Measurements from ENCODE around the gene FNDC1. TPM values are rescaled to one million over a fixed set of nuclear protein-coding genes. Genes with fewer than 3 reads are reported as not detected.
A peak's percentile ranks its signal among the peaks of the same experiment; 100 is the strongest.

Gene FNDC1
- polyA plus RNA-seq, 3 donors, result 6.4 to 11.0 (median 8.8) TPM

DNA sequence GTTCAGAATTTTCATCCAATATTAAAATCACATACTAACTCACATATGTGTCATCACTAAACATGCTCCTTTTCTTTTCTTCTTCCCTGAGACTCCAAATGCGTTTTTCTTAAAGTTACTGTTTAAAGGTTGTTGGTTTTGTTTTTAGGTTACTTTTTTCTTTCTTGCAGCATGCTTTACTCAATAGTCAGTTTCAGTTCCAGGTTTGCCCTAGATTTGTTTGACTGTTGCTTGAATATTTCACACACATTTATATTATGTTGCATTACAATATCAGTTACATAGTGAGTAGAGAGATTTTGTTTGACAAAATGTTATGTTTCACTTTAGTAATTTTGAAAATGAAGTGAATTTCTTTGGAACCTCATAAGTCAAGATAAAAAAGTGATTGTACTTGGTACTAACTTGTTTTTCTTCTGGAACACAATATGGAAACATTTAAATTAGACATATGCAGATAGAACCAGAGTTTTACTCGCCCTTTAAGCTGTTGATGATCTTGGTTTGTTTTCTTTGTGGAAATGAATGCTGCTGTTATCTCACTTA, 27.3 kb downstream of the FNDC1 start:
- no peak for DNase-seq (ENCODE audit: extremely low read depth in 1 of 11, low read depth in 9 of 11, low spot score in 4 of 11)

GRCh38 chr6:159197251-159197650, 28.1 kb downstream of the FNDC1 start:
- no peak for DNase-seq (ENCODE audit: extremely low read depth in 1 of 11, low read depth in 9 of 11, low spot score in 4 of 11)

DNA sequence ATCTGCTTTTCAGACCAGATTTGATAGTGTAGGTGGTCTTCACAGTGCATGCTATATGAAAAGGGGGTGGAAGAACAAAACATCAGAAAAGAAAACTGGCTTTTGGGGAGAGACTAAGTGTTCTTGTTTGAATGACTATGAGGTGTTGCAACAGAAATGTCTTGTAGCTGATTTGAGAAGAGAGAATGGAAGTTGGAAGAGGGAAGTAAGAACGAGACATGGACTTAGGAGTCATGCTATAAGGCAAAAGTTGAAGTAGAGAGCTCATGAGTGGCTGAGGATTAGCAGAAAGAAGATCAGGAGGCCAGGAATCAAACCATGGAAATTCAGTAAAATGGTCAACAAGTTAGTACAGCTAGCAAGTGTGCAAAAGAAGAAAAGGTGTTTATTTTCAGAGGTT, 32.1 kb downstream of the FNDC1 start:
- DNase-seq (ENCODE audit: extremely low read depth in 1 of 11, low read depth in 9 of 11, low spot score in 4 of 11), result no peak

DNA sequence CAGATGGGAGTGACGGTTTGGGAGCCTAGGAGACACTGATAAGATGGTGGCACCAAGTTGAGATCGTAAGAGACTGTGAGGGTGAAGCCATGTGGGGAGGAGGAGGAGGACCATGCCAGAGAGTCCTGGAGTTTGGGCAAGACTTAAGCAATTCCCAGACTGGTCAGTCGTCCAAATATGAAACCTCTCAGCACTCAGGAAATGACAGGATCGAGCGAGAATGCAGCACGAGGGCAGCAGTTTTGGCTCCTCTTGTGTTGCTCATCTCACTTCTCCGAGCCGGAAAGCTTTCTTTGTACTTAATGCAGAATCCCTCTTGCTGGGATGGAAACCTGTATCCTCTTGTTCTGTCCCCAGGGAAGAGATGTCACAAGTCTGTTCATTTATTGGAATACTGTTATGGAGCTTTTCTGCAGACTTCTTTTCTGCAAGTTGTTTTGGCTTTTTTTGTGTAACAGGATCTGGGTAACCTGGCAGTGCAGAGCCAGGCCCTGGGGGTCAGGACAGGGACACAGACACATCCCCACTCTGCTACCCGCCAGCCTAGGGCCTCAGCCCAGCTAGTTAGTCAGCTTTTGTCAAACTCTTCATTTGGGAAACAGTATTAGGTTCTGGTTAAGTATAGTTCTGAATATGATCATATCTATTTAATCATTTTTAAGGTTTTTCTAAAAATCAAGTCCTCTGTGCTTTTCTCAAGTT, 34.3 kb downstream of the FNDC1 start:
- DNase-seq (ENCODE audit: extremely low read depth in 1 of 11, low read depth in 9 of 11, low spot score in 4 of 11), result no peak

GRCh38 chr6:159204605-159205004, 35.4 kb downstream of the FNDC1 start:
- no peak for DNase-seq (ENCODE audit: extremely low read depth in 1 of 11, low read depth in 9 of 11, low spot score in 4 of 11)

DNA sequence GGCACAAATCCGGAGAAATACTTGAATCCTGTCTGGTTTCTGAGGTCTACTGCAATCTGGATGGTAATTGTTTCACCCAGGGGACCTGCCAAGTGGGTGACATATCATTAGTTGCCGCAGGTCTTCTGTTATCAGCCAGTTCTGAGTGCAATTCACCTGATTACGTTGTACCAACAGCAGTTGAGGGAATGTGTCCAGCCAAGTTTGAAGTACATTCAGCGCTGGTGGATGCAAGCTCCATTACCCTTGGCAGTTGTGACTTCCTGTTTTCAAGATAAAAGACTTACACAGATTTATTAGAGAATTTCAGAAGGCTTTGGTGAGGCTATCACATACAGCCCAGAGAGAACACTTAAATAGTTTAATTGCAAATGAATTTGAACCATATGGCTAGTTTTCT, 42.8 kb downstream of the FNDC1 start:
- DNase-seq (ENCODE audit: extremely low read depth in 1 of 11, low read depth in 9 of 11, low spot score in 4 of 11), result no peak

DNA sequence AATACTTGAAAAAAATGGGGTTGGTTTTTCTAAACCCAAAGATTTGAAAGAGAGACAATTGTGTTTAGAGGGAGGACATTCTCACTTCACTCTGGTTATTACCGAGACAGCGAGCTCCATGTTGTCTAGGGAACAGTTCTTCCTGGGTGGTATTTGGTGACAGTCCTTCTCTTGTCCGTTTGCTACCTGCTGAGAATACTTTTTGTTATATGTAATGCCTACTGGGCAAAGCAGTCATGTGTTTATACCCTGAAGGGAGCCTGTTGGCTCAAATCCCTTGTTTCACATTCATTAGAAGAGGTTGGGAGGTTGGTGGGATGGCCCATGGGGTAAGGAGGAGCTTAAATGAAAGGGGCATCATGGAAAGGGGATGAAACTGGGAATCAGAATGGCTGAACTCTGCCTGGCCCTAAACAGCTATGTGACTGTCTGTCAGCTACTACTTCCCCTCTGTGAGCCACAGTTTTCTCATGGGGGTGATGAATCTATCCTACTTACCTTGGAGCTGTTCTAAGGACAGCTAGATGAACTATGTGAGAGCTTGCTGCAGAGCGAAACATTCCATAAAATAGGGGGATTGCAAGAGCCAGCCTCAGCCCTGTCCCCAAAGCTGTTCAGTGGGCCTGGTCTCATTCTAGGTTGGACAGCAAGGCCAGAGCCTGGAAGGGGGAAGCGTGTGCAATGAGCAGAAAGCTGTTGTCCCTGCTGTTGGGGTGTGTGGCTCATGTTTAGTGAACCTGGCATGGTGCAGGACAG, 43.5 kb downstream of the FNDC1 start:
- no peak for DNase-seq (ENCODE audit: extremely low read depth in 1 of 11, low read depth in 9 of 11, low spot score in 4 of 11)

DNA sequence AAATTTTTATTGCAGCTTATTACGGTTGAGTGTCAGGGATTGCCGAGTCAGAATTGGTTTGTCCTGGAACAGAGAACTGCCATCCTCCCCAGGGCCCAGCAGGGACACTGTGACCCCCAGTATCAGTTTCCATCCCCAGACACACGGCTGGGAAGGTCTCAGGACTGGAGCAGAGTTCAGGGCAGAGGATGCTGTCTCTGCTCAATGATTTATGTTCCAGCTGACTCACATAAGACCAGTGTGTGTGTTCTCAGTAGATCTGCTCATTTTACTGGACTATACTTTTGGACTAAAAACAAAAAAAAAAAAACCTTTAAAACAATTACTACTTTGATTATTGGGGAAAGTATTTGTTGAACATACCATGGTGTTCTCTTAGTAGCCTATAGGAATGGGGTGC, 44.2 kb downstream of the FNDC1 start:
- no peak for DNase-seq (ENCODE audit: extremely low read depth in 1 of 11, low read depth in 9 of 11, low spot score in 4 of 11)

GRCh38 chr6:159214281-159214680, 45.1 kb downstream of the FNDC1 start:
- no peak for DNase-seq (ENCODE audit: extremely low read depth in 1 of 11, low read depth in 9 of 11, low spot score in 4 of 11)

GRCh38 chr6:159217595-159218275, 48.5 kb downstream of the FNDC1 start:
- peak in 4 of 11 donors; percentile 37 to 60 (median 40) for DNase-seq (ENCODE audit: extremely low read depth in 1 of 11, low read depth in 9 of 11, low spot score in 4 of 11)

GRCh38 chr6:159220093-159220492, 50.9 kb downstream of the FNDC1 start:
- no peak for DNase-seq (ENCODE audit: extremely low read depth in 1 of 11, low read depth in 9 of 11, low spot score in 4 of 11)

DNA sequence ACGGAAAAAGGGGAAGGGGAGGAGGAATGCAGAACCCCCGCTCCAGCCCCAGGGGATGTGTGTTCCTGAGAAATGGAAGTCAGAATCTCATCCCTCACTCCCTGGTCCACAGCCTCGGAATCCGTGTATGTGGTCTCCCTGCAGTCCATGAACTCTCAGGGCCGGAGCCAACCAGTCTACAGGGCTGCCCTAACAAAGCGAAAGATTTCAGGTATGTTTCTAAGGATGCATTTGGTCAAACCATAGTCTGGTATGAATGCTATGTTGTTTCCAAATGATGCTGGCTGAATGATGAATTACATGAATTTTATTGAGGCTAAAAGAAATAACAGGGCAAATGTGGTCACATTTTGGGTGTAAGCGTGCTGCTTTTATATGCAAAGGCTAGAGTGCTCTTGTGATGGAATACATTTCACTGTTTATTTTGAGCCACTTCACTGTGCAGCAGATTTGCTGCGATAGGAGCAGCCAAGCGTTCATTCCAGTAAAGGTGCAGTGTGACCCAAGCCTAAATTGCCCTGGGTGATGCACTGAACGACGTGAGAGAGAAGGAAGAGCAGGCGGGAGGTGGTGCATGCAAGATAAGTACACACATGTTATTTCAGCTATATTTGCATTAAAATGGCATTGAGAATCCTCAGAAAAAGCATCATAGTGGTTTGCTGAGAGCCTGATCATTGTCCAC, 52.4 kb downstream of the FNDC1 start:
- DNase-seq (ENCODE audit: extremely low read depth in 1 of 11, low read depth in 9 of 11, low spot score in 4 of 11), result no peak

DNA sequence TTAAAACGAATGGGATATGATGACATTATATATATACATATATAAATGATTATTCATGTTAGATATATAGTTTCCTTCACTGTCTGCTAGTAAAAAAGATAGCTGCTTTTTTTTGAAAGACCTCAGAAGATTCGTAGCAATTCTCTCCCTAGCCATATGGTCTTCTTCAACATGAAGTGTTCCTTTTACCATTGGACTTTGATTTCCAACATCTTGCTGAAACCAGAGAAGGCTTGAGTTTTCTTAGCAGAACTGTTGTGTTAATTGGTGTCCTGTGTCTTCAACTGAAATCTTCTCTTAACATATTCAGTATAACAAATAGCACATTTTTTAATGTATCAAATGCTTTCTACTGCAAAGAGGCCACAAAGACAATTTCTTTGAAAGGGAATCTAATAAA, 55.3 kb downstream of the FNDC1 start:
- no peak for DNase-seq (ENCODE audit: extremely low read depth in 1 of 11, low read depth in 9 of 11, low spot score in 4 of 11)

DNA sequence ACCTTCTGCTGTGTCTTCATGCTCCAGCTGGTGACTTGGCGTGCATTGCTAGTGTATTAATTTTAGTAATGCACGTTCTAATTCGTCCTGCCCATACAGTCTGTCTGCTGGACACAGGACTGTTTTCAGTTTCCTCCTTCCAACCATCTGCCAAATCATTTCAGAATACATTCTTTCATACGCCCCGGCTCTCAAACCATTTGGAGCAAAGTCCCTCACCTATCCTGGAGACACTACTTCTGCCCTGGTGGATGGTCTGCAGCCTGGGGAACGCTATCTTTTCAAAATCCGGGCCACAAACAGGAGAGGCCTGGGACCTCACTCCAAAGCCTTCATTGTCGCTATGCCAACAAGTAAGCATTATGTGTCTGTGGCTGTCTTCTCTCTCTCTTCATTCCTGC, 60.5 kb downstream of the FNDC1 start:
- DNase-seq (ENCODE audit: extremely low read depth in 1 of 11, low read depth in 9 of 11, low spot score in 4 of 11), result no peak

GRCh38 chr6:159232106-159232645, 63.0 kb downstream of the FNDC1 start:
- no peak for DNase-seq (ENCODE audit: extremely low read depth in 1 of 11, low read depth in 9 of 11, low spot score in 4 of 11)

DNA sequence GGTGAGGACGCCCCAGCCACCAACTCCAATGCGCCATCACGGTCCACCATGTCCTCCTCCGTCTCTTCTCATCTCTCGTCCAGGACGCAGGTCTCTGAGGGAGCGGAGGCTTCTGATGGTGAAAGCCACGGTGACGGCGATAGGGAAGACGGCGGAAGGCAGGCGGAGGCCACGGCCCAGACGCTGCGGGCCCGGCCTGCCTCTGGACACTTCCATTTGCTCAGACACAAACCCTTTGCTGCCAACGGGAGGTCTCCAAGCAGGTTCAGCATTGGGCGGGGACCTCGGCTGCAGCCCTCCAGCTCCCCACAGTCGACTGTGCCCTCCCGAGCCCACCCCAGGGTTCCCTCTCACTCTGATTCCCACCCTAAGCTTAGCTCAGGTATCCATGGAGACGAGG, 63.6 kb downstream of the FNDC1 start:
- DNase-seq (ENCODE audit: extremely low read depth in 1 of 11, low read depth in 9 of 11, low spot score in 4 of 11), result no peak

- DNase-seq (ENCODE audit: extremely low read depth in 1 of 11, low read depth in 9 of 11, low spot score in 4 of 11), result no peak
Observed at GRCh38 chr6:159233365-159234101, 64.3 kb downstream of the FNDC1 start.

DNA sequence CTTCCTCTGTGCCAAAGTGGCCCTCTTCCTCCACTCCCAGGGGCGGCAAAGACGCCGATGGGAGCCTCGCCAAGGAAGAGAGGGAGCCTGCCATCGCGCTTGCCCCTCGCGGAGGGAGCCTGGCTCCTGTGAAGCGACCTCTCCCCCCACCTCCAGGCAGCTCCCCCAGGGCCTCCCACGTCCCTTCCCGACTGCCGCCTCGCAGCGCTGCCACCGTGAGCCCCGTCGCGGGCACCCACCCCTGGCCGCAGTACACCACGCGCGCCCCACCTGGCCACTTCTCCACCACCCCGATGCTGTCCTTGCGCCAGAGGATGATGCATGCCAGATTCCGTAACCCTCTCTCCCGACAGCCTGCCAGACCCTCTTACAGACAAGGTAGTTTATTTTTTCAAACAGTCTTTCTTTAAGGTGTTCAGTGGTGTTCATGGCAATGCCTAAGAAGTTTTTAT, 64.9 kb downstream of the FNDC1 start:
- DNase-seq (ENCODE audit: extremely low read depth in 1 of 11, low read depth in 9 of 11, low spot score in 4 of 11), result no peak
